Diencephalon (tissue), 1 donor: ENCODE data around the gene CCDC9. TPM values are rescaled to one million over a fixed set of nuclear protein-coding genes. Genes with fewer than 3 reads are reported as not detected.

Source experiments
- small RNA-seq: library from RNA; depleted of rRNA; stranded (forward); fragments of <200 nt; gene quantifications from one replicate; pipeline ENCODE3, GENCODE V24; 2014
- total RNA-seq: library from RNA; depleted of rRNA; stranded (reverse); fragments of >200 nt; gene quantifications from one replicate; pipeline ENCODE4 v1.2.3, GENCODE V29; 2014

The CCDC9 gene
- total RNA-seq, result 3.0 TPM

GRCh38 chr19:47255879-47256692, at the start of gene CCDC9:
CCDC9 (plus strand) TSS chr19:47256525; CDS start chr19:47258401, 1,876 bp downstream.

GRCh38 chr19:47230921-47231214, 25.5 kb upstream of the CCDC9 start, which contains the start of gene BBC3:
BBC3 (minus strand) TSS chr19:47231199; CDS start chr19:47228431, 2,768 bp downstream.

GRCh38 chr19:47274071-47274890, 18.0 kb downstream of the CCDC9 start, which contains the start of gene INAFM1:
INAFM1 (plus strand) TSS chr19:47274885; CDS start chr19:47274920, 35 bp downstream.

GRCh38 chr19:47309608-47310007, 53.3 kb downstream of the CCDC9 start, which contains the start of gene C5AR1:
C5AR1 (plus strand) TSS chr19:47309861; CDS start chr19:47309896, 35 bp downstream.

Small RNA genes lying within 50 kb of the gene (small RNA-seq; reads per million reads assigned to genes)
- gene MIR3190, result not detected

Other genes with a start within 250 kb of the CCDC9 start
- 3.5 TPM for gene NPAS1, start 236.7 kb upstream of the CCDC9 start, total RNA-seq
- gene TMEM160, start 207.9 kb upstream of the CCDC9 start, total RNA-seq, result 35.3 TPM
- 16.6 TPM for gene ZC3H4, start 142.7 kb upstream of the CCDC9 start, total RNA-seq
- 92.7 TPM for gene SAE1, start 125.7 kb upstream of the CCDC9 start, total RNA-seq
- gene BBC3, start 25.3 kb upstream of the CCDC9 start, total RNA-seq, result 6.7 TPM
- gene INAFM1, start 18.4 kb downstream of the CCDC9 start, total RNA-seq, result 4.8 TPM
- gene C5AR1, start 53.3 kb downstream of the CCDC9 start, total RNA-seq, result 0.46 TPM
- 0.46 TPM for gene C5AR2, start 75.7 kb downstream of the CCDC9 start, total RNA-seq
- gene DHX34, start 92.8 kb downstream of the CCDC9 start, total RNA-seq, result 12.5 TPM
- gene MEIS3, start 163.0 kb downstream of the CCDC9 start, total RNA-seq, result 76.4 TPM
- 58.8 TPM for gene SLC8A2, start 215.4 kb downstream of the CCDC9 start, total RNA-seq
- 7.2 TPM for gene KPTN, start 227.7 kb downstream of the CCDC9 start, total RNA-seq